ENCODE data around the gene GHDC.
"Not testable (repeated sequence)": the region's sequence is repeated elsewhere in the genome, so short reads cannot be mapped to it uniquely, and the experiment has no call there.

GHDC gene

DNA sequence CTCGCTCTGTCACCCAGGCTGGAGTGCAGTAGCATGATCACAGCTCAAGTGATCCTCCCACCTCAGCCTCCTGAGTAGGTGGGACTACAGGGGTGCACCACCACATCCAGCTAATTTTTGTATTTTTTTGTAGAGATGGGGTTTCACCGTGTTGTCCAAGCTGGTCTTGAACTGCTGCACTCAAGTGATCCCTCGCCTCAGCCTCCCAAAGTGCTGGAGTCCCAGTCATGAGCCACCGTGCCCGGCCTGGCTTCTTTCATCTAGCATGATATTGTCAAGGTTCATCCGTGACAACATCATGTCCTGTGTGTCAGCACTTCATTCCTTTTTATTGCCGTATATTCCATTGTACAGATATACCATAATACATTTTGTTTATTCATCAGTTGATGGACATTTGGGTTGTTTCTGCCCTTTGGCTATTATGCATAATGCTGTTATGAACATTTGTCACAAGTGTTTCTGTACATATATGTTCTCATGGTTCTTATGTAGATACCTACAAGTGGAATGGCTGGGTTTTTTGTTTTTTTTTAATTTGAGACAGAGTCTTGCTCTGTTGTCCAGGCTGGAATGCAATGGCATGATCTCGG, 3.4 kb upstream of the GHDC start:
- TF ChIP-seq GATA1 (IDR thresholded peaks at IDR 0.05; ENCODE audit: low read depth, low read length), result no peak
- TF ChIP-seq POLR2A (IDR thresholded peaks at IDR 0.05; ENCODE audit: low read length), result no peak
- no peak for DNase-seq

DNA sequence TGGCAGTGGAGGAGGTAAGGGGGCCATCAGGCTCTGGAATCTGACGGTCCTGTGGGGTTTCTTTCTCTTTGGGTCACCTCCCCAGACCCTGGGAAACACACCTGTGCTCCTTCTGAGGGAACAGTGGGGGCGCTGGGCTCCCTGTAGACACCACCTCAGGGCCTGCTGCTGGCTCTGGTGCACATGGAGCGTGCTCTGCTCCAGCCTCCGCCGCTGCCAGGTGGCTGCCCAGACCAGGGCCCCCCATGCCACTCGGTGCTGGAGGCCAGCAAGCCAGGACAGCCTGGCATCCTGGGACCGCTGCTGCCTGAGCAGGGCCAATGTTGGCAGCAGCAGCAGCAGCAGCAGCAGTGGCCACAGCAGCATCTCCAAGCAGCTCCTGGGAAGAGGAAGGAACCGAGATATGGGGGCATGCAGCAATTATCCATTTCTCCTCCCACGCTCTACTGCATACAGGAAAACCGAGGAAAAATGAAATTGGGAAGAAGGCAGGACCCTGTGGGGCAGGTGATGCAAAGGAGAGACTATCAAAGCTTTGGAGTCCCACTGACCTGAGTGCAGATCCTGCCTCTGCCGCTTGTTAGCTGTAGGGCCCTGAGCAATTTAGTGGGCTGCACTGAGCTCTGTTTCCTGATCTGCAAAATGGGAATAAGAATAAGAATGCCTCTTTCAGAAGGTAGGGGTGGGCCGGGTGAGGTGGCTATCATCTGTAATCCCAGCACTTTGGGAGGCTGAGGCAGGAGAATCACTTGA, 902 bp downstream of the GHDC start:
- no peak for DNase-seq
- TF ChIP-seq POLR2A (IDR thresholded peaks at IDR 0.05; ENCODE audit: low read length) (no peak), GATA1 (IDR thresholded peaks at IDR 0.05; ENCODE audit: low read depth, low read length) (no peak)

DNA sequence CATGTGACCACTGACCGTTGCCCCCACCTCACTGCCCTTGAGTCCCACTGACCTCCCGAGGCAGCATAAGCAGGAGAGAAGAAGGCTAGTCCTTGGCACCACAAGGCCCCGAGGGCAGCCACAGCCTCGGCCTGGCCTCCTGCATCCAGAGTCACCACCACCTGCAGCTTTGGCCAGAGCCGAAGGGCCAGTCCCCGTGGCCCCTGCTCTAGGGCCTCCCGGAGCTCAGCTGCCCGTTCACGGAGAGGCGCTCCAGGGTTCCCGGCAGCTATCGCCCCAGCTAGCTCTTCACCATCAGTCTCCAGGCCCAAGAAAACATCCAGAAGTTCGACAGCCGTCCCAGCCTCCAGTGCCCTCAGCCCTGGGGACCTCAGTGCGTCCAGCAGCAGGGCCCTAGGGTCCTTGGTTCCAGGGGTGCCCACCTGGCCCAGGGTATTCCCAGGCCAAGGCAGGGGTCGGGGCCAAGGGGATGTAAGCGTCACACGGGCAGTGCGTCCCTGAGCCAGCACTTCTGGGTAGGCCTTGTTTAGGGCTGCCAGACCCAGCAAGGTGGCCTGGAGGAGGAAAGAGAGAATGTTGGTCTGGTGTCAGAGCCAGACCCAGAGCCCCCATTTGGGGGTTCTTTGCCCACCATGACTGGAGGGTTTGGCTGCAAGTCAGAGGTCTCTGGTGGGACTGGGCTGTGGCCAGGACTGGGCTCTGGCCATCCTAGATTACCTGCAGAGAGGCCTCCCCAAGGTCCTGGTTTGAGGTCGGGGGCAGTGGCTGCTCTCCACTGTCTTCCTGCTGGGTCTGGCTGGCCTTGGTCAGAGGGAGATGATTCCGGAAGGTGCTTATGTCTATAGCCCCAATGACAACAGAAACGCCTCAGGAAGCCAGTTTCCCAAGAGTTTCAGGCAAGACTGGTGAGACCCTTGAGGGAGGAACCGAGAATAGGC, 1.8 kb downstream of the GHDC start:
- DNase-seq, result no peak
- TF ChIP-seq GATA1 (IDR thresholded peaks at IDR 0.05; ENCODE audit: low read depth, low read length), result no peak
- TF ChIP-seq POLR2A (IDR thresholded peaks at IDR 0.05; ENCODE audit: low read length), result no peak

DNA sequence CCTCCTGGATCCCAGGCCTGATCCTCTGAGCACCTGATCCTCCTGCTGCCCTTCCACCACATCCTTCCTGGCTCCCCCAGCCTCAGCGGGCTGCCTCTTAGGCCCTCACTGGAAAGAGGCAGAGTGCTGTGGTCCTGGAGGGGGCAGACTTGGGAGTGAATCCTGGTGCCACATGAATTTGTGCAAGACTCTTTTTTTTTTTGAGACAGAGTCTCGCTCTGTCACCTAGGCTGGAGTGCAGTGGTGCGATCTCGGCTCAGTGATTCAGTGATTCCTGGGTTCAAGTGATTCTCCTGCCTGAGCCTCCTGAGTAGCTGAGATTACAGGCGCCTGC, 3.1 kb downstream of the GHDC start:
- TF ChIP-seq GATA1 (IDR thresholded peaks at IDR 0.05; ENCODE audit: low read depth, low read length), result no peak
- TF ChIP-seq POLR2A (IDR thresholded peaks at IDR 0.05; ENCODE audit: low read length), result no peak
- DNase-seq, result no peak

DNA sequence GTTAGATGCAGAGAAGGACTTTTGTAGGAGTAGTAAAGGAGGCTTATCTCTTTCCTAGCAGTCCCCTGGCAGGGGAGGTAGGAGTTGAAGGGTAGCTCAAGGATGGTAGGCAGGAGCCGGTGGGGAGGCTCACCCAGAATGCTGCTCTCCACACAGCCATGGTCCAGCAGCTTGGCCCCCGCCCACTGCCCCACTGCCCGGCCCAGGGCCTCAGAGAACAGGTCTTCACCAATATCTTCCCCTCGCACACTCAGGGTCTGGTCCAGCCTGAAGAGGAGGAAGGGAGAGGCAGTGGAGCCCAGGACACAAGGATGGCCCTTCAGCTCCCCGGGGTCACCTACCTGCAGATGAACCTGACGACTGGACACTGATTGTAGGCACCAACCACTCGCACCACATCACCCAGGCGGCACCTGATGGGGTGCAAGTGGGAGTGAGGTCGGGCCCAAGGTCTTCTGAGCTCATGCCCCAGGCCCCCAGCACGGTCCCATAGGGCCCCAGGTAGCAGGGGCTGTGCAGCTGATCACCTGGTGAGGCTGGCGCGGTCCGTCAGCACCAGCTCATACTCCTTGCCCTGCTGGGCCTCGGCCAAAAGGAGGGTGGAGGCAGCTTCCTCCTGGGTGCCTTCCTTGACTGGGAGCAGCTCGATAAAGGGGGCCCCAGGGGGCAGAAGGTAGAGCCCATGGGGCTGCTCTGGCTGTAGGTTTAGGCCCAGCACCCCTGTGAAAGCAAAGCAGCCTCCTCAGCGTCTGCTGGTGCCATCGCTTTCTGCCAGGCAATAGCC, 3.6 kb downstream of the GHDC start:
- peak in 1 of 2 experiments; percentile 22 for DNase-seq
- TF ChIP-seq POLR2A (IDR thresholded peaks at IDR 0.05; ENCODE audit: low read length), result no peak
- TF ChIP-seq GATA1 (IDR thresholded peaks at IDR 0.05; ENCODE audit: low read depth, low read length), result no peak

DNA sequence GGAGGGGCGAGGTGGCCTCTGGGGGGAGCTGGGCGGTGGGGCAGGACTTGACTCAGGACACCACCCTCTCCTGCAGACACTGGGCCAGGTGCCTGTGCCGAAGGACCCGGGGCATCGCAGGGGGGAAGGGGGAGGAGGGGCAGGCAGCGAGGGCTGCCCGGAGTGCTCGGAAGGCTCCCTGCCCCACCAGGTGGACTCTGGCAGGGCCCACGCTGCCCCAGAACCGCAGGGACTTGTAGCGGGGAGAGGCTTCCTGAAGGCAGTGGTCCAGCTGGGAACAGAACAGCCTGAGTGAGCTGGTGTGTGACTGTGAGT, 4.7 kb downstream of the GHDC start:
- DNase-seq, result no peak
- TF ChIP-seq GATA1 (IDR thresholded peaks at IDR 0.05; ENCODE audit: low read depth, low read length), result no peak
- TF ChIP-seq POLR2A (IDR thresholded peaks at IDR 0.05; ENCODE audit: low read length), result no peak

DNA sequence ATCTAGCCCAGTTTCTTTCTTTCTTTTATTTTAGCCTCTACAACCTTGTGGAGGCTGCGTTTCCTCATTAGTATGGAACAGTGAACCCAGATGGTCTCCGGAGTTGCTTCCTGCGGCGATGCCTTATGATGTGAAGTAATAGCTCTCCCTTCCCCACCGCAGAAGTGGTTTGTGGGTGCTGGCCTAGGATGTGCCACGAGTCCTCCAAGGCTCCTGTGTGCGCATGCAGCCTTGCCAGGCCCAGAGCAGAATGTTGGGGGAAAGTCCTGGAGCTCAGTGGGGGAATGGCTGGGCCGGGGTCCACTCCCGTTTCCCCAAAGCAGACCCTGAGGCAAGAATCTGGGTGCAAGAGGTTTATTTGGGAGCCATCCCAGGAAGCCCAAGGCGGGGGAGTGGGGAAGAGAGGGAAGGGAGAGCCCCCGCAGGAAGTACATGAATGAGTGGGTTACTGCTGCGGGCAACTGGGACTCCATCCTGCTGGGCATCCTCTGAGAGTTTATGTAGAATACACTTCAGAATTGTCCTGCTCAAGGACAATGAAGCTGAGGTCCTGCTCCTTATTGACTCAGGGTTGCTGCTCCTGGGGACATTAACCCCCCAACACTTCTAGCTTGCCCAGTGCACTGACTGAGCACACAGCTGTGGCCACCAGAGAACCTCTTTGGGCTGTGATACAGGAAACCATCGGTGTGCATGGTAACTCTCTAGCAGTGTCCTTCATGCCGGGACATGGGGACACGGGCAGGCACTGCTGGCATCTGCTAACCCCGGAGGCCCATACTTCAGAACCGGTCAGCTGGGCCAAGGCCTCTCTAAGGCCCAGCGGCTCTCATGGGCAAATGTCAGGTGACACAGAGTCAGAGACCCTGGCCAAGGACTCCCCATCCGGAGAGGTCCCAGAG, 5.3 kb downstream of the GHDC start:
- TF ChIP-seq GATA1 (IDR thresholded peaks at IDR 0.05; ENCODE audit: low read depth, low read length) (no peak), POLR2A (IDR thresholded peaks at IDR 0.05; ENCODE audit: low read length) (no peak)
- no peak for DNase-seq

DNA sequence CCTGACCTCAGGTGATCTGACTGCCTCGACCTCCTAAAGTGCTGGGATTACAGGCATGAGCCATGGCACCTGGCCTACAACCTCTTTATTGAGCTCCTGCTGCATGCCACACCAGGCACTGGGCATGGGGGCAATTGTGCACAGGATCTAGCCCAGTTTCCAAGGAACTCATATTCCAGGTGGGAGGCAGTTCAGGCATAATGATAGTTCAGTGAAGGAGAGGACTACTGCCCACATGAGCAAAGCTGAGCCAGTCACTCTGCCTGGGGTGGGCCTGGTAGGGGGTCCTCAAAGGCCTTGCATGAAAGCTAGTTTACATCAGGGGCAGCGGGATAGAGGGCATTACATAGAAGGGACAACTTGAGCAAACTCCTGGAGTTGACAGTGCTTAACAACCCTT, 6.5 kb downstream of the GHDC start:
- no peak for DNase-seq
- TF ChIP-seq POLR2A (IDR thresholded peaks at IDR 0.05; ENCODE audit: low read length) (no peak), GATA1 (IDR thresholded peaks at IDR 0.05; ENCODE audit: low read depth, low read length) (no peak)

DNA sequence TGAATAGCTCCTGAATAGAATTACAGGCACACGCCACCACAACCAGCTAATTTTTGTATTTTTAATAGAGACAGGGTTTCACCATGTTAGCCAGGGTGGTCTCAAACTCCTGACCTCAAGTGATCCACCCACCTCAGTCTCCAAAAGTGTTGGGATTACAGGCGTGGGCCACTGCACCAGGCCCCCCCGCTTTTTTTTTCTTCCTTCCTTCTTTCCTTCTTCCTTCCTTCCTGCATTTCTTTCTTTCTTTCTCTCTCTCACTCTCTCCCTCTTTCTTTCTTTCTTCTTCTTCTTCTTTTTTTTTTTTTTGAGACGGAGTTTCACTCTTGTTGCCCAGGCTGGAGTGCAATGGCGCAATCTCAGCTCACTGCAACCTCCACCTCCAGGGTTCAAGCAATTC, 8.1 kb downstream of the GHDC start:
- not testable (repeated sequence) for DNase-seq

DNA sequence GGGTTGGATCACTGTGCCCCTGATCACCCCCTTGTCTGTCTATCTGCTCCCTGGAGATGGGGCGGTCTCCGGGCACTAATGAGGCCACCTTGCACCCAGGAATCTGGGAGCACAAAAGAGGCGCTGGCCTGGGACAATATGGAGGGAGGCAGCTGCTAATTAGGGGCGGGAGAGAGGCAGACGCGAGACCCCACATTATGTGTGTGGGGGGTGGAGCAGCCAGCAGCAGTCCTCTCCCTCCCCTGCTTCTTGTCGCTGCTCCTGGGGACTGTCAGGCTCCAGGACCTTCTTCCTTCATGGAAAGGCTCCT, 8.7 kb downstream of the GHDC start:
- DNase-seq, result no peak
- TF ChIP-seq POLR2A (IDR thresholded peaks at IDR 0.05; ENCODE audit: low read length), result no peak
- TF ChIP-seq GATA1 (IDR thresholded peaks at IDR 0.05; ENCODE audit: low read depth, low read length), result no peak

DNA sequence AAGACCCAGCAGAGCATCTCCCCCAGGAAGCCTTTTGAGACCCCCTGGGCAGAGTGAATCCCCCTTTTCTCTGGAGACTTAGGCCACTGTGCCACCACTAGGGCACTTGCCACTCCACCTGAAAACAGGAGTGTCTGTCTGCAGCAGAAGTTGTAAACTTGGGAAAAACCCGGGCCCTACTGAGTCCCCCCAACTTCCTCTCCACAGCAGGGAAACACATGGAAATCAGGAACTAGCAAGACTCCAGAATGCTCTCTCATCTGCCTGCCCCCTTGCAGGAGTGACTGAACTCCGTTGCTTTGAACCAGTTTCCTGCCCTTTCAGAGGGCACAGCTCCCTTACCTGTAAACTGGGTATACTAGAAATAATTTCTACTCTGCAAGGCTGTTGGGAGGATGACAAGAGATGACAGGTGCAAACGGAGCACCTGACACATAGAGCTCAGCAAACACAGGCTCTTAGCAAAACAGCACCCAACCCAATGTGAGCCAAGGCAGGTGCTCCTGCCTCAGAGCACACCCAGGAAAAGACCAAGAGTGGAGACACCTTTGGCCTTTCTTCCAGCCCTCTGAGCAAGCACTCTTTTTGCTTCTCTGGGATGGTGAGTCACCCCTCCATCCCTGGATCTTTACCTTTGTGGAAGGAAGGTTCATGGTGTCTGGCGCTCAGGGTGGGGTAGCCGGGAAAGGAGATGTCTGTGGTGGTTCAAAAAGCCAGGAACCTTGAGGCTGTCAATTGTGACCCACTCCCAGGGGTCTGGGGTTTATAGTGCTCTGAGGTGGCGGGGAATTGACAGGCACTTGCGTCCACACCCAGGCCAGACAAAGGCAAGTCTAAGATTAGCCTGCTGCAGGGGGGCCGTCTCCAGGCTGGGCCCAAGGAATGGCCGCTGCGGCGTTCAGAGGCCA, 9.3 kb downstream of the GHDC start, which contains the start of gene HCRT:
Gene HCRT (minus strand): TSS at position 740 of the 908 bp plus-strand sequence. CDS start 87 bp downstream, at position 653.
- DNase-seq, result no peak
- TF ChIP-seq POLR2A (IDR thresholded peaks at IDR 0.05; ENCODE audit: low read length) (no peak), GATA1 (IDR thresholded peaks at IDR 0.05; ENCODE audit: low read depth, low read length) (no peak)

All from erythroblast (primary cell).